8988T (cell line): Measurements from ENCODE around the gene SDF2L1.
A peak's percentile ranks its signal among the peaks of the same experiment; 100 is the strongest.
"Not testable (repeated sequence)": the region's sequence is repeated elsewhere in the genome, so short reads cannot be mapped to it uniquely, and the experiment has no call there.

Experiments used
- DNase-seq: peaks from one replicate; pipeline ENCODE4 v3.0.0; 2011

SDF2L1 gene

DNA sequence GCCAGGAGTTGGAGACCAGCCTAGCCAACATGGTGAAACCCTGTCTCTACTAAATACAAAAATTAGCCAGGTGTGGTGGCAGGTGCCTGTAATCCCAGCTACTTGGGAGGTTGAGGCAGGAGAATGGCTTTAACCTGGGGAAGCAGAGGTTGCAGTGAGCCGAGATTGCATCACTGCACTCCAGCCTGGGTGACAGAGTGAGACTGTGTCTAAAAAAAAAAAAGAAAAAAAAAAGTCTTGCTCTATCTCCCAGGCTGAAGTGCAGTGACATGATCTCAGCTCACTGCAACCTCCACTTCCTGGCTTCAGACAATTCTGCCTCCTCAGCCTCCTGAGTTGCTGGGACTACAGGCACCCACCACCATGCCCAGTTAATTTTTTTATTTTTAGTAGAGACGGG, 4.7 kb upstream of the SDF2L1 start:
- not testable (repeated sequence) for DNase-seq

DNA sequence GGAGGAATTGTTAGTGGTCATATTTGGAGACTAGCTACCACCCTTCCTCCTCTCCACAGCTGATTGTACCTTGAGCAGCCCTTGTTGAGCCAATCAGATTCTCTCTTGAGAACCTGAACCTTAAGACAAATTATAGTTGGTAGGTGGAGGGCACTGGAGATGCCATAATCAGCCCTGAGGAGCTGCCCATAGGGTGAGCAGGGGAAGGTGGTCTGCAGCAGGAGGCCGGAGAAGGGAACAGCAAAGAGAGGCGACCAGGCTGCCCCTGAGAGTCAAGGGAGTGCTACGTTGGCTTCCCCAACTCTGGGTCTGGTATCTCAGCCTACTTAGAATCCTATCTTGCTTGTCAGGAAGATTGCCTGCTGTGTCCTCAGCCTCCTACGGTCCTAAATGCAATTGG, 2.7 kb upstream of the SDF2L1 start:
- DNase-seq = peak; percentile 1

DNA sequence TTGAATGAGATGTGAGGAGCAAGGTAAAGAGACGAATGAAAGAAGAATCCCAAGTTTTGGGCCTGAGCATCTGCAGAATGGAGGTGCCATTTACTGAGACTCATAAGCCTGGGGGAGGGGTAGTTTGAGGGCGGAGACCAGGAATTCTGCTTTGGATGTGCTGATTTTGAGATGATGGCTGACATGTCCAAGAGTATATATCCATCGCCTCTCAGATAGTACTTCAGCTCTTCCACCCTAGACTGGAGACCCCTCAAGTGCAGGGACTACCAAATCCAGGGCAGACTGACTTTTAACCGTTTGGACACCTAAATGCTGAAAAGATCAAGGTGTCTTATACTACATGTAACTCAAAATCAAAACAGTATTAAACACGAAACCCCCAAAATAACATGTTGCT, 1.3 kb upstream of the SDF2L1 start:
- no peak for DNase-seq

DNA sequence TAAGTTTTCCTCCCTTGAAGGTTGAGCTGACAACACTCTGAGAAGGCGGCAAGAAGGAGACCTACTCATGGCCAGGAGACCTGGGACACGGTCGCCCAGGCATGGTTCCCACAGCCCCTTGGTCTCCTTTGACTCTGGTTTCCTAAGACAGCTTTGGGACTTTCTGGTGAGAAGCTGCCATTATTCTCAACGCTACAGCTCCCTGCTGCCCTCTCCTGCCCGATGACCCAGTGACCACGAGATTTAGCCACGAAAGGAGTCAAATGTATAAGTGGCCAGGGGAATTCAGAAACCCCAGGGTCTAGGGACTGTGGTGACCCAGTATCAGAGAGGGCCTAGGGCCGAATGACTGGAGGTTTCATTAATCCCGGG, 699 bp upstream of the SDF2L1 start:
- peak; percentile 43 for DNase-seq

DNA sequence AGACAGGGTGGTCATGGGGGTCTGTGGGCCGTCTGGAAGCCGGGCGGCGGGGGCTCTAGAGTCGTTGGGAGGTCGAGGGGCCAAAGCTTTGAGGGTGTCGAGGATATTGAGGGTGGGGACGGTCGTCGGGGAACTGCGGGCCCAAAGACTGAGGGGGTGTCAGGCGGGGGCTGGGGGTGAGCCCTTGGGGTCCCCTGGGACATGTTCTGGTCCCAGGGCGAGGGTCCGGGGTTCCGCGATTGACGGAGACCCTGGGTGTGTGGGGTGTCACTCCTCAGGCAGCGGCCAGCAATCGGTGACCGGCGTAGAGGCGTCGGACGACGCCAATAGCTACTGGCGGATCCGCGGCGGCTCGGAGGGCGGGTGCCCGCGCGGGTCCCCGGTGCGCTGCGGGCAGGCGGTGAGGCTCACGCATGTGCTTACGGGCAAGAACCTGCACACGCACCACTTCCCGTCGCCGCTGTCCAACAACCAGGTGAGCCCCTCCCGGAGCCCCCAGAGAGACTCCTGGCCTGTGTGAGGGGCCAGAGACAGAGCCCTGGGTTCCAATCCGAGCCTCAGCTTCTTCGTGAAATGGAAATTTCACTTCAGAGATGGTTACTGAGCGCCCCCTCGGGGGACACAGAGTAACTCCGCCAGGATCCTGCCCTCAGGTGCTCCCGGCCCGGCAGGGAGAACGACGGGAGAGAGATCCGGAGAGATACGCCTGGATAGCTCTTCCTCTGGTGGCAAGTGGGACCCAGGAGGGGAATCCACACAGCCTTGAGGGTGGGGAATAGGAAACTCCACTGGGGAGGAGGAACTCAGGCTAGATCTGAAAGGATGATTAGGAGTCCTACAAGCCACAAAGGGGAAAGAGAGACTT, 714 bp downstream of the SDF2L1 start:
- DNase-seq = peak; percentile 57

DNA sequence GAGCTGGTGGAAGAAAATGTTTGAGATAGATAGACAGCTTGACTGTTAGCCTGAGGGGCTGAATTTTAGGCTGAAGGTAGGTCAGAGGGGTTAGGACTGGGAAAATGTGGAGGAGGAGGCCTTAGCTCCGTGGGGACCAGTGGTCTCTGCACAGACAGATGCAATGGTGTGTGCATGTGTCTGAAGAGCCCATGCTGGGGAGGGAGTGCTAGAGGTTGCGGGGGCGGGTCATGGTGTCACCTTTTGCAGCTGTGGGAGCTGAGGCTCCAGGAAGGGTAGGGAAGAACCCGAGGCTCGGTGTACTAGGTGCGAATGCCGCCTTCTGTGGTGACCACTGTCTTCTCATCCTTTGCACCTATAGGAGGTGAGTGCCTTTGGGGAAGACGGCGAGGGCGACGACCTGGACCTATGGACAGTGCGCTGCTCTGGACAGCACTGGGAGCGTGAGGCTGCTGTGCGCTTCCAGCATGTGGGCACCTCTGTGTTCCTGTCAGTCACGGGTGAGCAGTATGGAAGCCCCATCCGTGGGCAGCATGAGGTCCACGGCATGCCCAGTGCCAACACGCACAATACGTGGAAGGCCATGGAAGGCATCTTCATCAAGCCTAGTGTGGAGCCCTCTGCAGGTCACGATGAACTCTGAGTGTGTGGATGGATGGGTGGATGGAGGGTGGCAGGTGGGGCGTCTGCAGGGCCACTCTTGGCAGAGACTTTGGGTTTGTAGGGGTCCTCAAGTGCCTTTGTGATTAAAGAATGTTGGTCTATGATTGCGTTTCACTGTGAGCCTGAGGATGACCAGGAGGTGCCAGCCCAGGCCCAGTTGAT, 1.6 kb downstream of the SDF2L1 start:
- no peak for DNase-seq

DNA sequence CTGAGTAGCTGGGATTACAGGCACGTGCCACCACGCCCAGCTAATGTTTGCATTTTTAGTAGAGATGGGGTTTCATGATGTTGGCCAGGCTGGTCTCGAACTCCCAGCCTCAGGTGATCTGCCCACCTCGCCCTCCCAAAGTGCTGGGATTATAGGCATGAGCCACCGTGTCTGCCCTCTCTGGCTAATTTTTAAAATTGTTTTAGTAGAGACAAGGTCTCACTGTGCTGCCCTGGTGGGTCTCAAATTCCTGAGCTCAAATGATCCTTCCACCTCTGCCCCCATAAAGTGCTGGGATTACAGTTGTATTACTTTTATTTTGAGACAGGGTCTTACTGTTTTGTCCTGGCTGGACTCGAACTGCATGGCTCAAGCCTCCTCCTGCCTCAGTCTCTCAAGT, 3.4 kb downstream of the SDF2L1 start:
- not testable (repeated sequence) for DNase-seq

DNA sequence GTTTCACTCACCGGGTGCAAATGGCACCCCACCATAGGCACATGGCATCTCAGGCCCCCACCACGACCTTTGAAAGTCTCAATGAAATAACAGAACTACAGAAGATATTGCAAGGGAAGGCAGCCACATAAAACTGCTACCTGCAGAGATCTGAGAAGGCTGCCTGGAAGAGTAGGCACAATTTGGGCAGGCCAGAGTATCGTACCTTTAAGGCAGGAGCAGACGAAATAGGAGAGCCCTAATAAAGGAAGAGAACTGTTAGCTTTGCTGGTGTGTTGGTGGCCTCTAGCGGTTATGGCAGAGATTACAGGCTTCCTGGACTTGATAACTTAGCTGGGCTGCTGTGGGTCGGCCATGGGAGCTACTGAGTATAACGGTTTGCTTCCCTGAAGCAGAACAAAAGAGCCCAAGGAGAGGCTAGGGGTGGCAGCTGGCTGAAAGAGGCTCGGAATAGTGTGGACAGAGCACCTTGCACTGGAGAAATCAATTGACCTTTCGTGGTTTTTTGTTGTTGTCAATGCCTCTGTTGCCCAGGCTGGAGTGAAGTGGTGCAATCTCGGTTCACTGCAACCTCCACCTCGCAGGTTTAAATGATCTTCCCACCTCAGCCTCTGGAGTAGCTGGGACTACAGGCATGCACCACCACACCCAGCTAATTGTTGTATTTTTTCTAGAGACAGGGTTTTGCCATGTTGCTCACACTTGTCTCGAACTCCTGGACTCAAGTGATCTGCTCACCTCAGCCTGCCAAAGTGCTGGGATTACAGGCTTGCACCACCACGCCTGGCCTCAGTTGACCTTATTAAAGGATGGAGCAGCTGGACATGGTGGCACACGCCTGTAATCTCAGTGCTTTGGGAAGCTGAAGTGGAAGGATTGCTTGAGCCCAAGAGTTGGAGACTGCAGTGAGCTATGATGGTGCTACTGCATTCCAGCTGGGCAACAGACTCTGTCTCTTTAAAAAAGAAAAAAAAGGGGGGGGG, 4.8 kb downstream of the SDF2L1 start:
- peak; percentile 68 for DNase-seq

DNA sequence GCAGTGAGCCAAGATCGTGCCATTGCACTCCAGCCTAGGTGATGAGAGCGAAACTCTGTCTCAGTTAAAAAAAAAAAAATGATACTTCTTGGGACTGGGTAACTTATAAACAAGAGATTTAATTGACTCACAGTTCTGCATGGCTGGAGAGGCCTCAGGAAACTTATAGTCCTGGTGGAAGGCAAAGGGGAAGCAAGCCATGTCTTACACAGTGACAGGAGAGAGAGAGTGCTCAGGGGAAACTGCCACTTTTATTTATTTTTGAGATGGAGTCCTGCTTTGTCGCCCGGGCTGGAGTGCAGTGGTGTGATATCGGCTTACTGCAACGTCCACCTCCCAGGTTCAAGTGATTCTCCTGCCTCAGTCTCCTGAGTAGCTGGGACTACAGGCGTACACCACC, 8.2 kb downstream of the SDF2L1 start:
- DNase-seq = no peak

DNA sequence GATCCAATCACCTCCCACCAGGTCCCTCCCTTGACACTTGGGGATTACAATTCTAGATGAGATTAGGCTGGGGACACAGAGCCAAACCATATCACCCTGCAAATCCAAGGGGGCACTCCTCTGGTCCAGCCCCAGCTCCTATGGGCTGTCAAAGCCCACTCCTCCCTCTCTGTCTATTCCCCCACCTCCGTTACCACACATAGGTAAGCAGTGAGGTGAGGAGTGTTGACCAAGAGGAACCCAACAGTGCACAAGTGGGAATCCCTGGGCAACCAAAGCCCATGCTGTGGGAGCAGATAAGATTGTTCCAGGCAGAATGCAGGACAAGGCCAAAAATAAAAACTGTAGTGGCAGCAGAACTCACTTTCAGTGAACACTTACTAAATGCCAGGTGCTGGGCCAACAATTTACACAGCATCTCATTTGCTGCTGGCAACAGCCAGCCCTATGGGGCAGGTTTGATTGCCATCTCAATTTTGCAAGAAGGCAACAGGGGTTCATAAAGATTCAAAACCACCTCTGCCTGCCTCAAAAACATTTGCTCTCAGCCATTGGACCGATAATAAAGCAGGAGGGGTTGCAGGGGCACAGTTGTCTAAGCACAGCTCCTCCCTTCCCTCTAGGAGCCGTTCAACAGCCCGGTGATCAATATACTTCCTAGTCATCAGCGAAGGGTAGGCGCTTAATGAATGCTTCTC, 8.9 kb downstream of the SDF2L1 start:
- DNase-seq = no peak

DNA sequence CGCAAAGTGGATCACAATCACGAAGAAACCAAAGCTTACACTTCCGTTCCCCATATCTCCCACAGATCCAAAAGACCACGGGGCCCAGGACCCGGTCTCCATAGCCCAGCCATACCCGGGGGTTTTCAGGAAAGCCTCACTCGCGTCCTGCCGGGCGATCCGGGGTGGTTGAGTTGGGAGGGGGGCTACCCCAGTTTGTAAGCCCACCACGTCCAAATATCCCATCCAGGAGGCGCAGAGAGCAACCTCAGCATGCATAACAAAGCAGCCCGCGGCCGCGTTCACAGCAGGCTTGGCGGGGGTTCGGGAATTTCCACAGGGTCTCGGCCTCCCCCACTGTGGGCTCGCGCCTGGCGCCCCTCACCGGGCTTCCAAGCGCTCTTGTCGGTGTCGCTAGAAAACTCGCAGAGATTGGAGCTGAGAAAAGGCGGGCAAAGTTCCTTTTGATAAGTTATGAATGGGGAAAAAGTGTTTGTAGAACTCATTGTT, 9.5 kb downstream of the SDF2L1 start:
- no peak for DNase-seq

DNA sequence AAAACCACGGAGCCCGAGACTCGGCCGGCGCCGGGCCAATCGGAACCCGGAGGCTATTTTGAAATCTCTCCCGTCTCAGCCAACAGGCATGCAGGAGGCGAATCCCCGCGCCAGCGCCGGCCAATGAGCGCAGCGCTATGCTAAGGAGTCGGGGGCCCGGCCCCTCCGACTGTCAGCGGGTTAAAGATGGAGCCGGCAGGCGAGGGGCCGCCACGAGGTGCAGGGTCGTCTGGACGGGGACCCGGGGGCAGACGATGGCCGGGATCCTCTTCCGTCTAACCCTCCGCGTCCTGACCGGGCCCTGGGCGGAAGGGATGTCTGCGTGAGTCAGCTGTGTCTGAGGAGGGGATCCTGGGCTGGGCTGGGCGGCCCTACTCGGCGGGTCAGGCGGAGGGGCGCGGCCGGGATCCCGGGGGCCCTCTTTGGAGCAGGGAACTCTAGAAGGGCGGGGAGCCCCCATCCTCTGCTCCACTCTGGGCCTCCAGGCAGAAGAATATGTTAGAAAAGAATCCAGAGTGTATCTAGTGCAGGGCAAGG, 10.0 kb downstream of the SDF2L1 start:
- no peak for DNase-seq

DNA sequence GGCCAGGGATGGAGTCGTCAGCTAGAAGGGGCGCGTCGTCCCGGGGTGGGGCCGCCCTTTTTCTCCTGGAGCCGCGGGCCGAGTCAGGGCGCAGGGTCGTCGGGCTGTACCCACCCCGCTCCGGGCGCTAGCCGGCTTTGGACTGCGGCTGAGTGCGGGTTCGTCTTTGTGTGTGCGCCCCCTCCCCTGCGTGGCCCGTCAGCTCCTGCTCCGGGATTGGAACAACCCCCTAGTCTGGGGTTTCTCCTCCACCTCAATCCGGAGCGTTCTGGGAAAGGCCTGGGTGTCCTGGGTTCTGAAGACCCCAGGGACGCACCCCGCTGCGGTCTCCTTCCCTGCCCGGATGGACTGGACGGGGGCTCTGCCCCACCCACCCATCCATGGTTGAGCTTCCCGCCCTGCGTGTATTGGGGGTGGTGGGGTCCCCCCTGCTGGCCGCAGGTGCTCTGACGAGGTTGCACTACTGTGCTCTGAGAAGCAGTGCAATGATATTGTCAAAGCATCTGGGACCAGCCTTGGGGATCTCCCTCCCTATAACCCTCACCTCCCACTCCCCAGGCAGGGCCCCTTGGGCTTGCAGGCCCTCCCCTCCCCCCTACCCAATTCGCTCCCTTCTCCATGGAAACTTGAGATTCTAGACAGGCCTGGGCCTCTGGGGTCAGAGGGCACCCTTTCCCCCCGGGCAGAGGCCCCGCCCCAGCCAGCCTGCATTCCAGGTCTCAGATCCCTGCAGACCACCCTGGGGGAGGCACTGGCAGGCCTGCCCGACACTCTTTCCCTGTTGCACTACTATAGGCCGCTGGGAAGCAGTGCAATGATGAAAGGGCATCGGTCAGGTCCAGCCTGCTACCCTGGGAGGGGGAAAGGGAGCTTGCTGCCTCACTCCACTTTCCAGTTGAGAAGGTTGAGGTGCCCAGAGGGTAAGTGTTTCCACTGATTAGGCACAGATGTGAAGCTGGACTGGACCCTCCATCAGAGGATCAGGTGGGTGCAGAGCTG, 10.7 kb downstream of the SDF2L1 start:
- DNase-seq = no peak

DNA sequence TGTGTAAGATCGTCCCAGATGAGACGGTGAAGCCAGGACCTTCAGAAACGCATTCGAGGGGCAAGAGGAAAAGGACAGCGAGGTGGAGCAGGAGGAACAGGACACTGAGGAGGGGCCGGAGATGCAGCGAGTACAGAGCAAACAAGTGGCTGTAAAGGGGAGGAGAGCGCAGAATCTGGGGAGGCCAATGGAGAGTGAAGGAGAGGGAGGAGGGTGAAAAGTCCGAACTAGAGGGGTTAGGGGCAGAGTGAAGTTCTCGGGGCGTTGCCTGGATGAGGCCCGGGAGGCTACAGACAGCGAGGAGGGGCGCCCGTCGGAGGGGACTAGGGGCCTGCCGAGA, 14.9 kb downstream of the SDF2L1 start:
- DNase-seq = no peak

DNA sequence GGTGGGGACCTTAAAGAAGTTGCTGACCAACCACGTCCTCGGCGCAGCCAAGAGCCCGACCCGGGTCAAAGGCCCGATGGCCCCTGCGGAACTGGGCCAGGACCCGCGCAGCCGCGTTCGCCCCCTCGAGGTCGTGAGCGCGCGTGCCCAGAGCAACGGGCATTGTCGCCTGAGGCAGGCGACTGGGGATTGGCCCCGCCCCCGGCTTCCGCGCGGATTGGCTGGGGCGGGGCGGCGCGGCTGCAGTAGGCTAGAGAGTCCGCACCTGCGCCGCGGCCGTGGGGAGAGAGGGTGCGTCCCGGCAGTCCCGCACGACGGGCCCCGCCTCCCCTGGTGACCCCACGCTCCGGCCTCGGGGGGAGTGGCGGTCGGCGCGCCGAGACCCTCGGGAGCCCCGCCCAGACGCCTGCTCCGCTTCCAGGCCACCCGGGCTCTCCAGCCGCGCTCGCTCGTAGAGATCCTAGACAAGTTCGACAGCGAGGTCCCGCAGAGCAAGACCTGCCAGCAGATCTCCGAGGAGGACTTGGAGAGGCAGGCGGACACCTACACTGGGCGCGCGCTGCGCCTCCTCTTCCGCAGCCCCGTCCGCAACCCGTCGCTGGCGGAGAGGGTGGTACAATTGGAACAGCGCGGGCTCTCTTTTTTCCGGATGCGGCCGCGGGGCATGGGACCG, 15.4 kb downstream of the SDF2L1 start:
- peak; percentile 96 for DNase-seq

DNA sequence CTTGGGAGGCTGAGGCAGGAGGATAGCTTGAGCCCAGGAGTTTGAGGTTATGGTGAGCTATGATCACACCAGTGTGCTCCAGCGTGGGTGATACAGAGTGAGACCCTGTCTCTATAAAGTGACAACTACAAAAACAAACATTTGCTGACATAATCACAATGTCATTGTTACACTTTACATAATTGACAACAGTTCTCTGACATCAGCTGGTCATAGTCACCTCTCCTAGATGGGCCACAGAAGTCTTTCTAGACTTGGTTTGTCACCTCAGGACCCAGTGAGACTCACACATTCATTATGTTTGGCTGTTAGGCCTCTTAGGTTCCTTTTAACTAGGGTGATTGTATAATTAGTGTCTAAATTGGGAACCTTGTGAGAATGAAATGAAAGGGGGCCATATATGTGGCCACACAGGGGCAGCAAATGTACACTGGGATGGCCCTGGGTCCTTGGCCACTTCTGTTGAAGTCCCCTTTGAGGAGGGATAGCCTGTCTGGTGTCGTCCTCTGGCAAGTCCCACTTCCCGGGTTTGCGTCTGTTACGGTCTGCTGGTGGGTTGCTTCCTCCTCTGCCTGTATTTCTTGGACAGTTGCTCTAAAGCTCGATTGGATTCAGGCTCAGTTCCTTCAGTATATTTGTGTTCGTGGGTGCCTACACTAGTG, 17.9 kb downstream of the SDF2L1 start:
- no peak for DNase-seq

DNA sequence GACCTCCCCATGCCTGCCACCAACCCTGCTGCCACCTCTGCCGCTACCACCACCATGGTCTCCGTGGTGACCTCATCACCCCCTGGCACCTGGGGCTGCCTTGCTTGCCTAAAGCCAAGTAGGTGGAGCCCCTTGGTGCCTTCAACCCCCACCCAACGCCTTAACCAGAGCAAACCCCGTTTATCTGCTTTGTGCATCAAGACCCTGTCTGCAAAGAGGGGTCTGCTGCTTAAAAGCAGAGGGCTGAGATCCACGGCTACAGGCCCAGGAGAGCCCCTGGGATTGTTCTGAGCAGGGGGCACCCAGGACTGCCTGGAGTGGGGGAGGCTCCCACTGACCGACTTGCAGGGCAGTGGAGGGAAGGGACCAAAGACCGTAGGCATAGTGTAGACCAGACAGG, 18.8 kb downstream of the SDF2L1 start:
- DNase-seq = no peak

DNA sequence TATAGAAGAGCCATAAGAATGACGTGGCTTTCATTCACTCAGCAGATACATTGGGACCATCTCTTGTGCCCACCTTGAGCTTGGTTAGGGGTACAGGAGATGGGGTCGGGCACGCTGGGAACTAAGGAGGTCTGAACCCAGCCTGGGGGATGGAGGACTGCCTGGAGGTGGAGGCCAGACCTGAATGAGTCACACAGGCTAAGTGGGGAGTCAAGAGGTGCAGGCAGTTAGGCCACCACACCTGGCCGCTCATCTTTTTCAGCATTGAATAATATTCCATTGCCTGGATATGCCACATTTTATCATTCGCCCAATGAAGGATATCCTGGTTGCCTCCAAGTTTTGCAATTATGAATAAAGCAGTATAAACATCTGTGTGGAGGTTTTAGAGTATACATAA, 19.9 kb downstream of the SDF2L1 start:
- no peak for DNase-seq

DNA sequence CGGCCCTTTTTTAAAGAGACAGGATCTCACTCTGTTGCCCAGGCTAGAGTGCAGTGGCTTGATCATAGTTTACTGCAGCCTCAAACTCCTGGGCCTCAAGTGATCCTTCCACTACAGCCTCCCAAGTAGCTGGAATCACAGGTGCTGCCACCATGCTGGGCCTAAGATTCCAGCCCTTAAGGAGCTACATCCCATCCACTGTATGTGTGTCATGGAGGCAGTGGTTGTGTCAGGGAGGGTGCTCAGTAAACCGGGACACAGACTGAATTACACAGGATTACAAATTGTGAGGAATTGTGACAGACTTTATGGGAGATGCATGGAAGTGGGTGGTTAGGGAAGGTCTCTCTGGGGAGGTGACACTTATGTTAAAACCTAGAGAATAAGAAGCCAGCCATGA, 21.6 kb downstream of the SDF2L1 start:
- DNase-seq = no peak
